Ovary (tissue), 3 donors: ENCODE results near the gene THBD.

Experiments used
- POLR2A ChIP-seq: fragments of 450-650 bp; IDR thresholded peaks from one replicate; pipeline ENCODE4 v1.6.1; 2017; ENCODE audit warnings: antibody characterized with exemption, mild to moderate bottlenecking, moderate library complexity
- TF ChIP-seq, protein P1 (sequence below), 3 donors: fragments of 450-650 bp in 2 of 3; fragments of 200-600 bp in 1 of 3; IDR thresholded peaks; one replicate each; pipeline versions ENCODE4 v1.5.1 to v1.8.0; 2016 to 2022; ENCODE audit warnings: antibody characterized with exemption in 3 of 3, mild to moderate bottlenecking in 1 of 3
- donor health status: DM: no; HTN: no; CAD: no.

DNA sequence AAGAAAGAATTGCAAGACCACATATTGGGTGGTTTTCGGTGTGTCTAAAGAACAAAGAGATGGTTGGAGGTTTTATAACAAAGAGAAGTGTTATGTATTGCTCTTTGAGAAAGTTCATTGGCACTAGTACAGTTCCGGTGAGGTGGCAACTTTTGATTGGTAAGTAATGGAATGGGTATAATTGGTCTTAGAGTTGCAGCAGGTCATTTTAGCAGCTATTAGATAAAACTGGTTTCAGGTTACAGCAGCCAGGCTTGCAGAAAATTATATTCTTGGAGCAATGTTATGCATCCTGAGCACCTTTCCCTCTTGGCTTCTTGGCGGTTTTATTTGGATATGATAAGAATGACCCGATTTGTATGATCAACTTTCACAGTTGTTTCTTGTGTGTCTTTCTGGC is 26.6 kb downstream of the THBD start:
- TF ChIP-seq, protein P1, sequence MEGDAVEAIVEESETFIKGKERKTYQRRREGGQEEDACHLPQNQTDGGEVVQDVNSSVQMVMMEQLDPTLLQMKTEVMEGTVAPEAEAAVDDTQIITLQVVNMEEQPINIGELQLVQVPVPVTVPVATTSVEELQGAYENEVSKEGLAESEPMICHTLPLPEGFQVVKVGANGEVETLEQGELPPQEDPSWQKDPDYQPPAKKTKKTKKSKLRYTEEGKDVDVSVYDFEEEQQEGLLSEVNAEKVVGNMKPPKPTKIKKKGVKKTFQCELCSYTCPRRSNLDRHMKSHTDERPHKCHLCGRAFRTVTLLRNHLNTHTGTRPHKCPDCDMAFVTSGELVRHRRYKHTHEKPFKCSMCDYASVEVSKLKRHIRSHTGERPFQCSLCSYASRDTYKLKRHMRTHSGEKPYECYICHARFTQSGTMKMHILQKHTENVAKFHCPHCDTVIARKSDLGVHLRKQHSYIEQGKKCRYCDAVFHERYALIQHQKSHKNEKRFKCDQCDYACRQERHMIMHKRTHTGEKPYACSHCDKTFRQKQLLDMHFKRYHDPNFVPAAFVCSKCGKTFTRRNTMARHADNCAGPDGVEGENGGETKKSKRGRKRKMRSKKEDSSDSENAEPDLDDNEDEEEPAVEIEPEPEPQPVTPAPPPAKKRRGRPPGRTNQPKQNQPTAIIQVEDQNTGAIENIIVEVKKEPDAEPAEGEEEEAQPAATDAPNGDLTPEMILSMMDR (IDR thresholded peaks at IDR 0.05), result no peak
- TF ChIP-seq POLR2A, result no peak
